ENCODE data around the gene EMILIN2. TPM values are rescaled to one million over a fixed set of nuclear protein-coding genes. Genes with fewer than 3 reads are reported as not detected.

EMILIN2 gene
- total and polyA plus RNA-seq, 4 donors: 0.58 to 4.6 (median 1.8) TPM

GRCh38 chr18:2824865-2825264, 21.9 kb upstream of the EMILIN2 start:
- H3K27me3 ChIP-seq (ENCODE audit: control insufficient read depth in 4 of 4, insufficient read depth in 4 of 4, low read length in 3 of 4): no peaks in the 10 kb centered on the region
- H3K27ac ChIP-seq (ENCODE audit: low read depth in 1 of 2, low read length in 2 of 2): no peak overlapping the region
- TF ChIP-seq SP1 (IDR thresholded peaks at IDR 0.05): no peak
- no peak for TF ChIP-seq HNF4G (IDR thresholded peaks at IDR 0.05)
- no peak for TF ChIP-seq YY1 (IDR thresholded peaks at IDR 0.05)
- no peak for TF ChIP-seq CTCF (IDR thresholded peaks at IDR 0.05; ENCODE audit: low read depth, low read length, missing input control)
- no peak for TF ChIP-seq TAF1 (conservative IDR thresholded peaks at IDR 0.05)
- TF ChIP-seq JUND (IDR thresholded peaks at IDR 0.05): no peak
- no peak for TF ChIP-seq ATF3 (IDR thresholded peaks at IDR 0.05)
- TF ChIP-seq HNF4A (conservative IDR thresholded peaks at IDR 0.05): no peak
- no peak for TF ChIP-seq EGR1 (IDR thresholded peaks at IDR 0.05; ENCODE audit: low read depth in 2 of 2)
- no peak for TF ChIP-seq FOXA1 (IDR thresholded peaks at IDR 0.05)
- TF ChIP-seq FOXA2 (IDR thresholded peaks at IDR 0.05): no peak
- no peak for TF ChIP-seq RAD21 (IDR thresholded peaks at IDR 0.05)
- WGBS: 87% methylated on average over 5 of the region's 5 CpGs
- H3K36me3 ChIP-seq (ENCODE audit: control insufficient read depth in 4 of 4, insufficient read depth in 3 of 4, low read depth in 1 of 4, low read length in 3 of 4): no peaks in the 10 kb centered on the region
- no peaks in the 10 kb centered on the region for H3K4me1 ChIP-seq (ENCODE audit: control insufficient read depth in 4 of 4, insufficient read depth in 4 of 4, low read length in 3 of 4)
- H3K9me3 ChIP-seq (ENCODE audit: control insufficient read depth in 4 of 4, low read length in 3 of 4): no peaks in the 10 kb centered on the region
- H3K9ac ChIP-seq (ENCODE audit: low read depth in 1 of 2, low read length in 2 of 2): no peak overlapping the region
- no peak for DNase-seq (ENCODE audit: low spot score)
- no peak overlapping the region for H3K4me3 ChIP-seq (ENCODE audit: low read depth in 1 of 3, low read length in 3 of 3)

GRCh38 chr18:2825613-2826175, 21.1 kb upstream of the EMILIN2 start:
- no peak for TF ChIP-seq FOXA1 (IDR thresholded peaks at IDR 0.05)
- TF ChIP-seq GABPA (IDR thresholded peaks at IDR 0.05 in 1 of 2, conservative IDR thresholded peaks at IDR 0.05 in 1 of 2): no peak
- TF ChIP-seq YY1 (IDR thresholded peaks at IDR 0.05): no peak
- H3K4me3 ChIP-seq (ENCODE audit: low read depth in 1 of 3, low read length in 3 of 3): no peak overlapping the region
- H3K9ac ChIP-seq (ENCODE audit: low read depth in 1 of 2, low read length in 2 of 2): no peak overlapping the region
- H3K27ac ChIP-seq (ENCODE audit: low read depth in 1 of 2, low read length in 2 of 2): no peak overlapping the region
- H3K36me3 ChIP-seq (ENCODE audit: control insufficient read depth in 4 of 4, insufficient read depth in 3 of 4, low read depth in 1 of 4, low read length in 3 of 4): no peaks in the 10 kb centered on the region
- no peaks in the 10 kb centered on the region for H3K27me3 ChIP-seq (ENCODE audit: control insufficient read depth in 4 of 4, insufficient read depth in 4 of 4, low read length in 3 of 4)
- DNase-seq (ENCODE audit: low spot score): no peak
- no peaks in the 10 kb centered on the region for H3K4me1 ChIP-seq (ENCODE audit: control insufficient read depth in 4 of 4, insufficient read depth in 4 of 4, low read length in 3 of 4)
- H3K9me3 ChIP-seq (ENCODE audit: control insufficient read depth in 4 of 4, low read length in 3 of 4): no peaks in the 10 kb centered on the region
- 83% methylated on average over 3 of the region's 3 CpGs for WGBS

GRCh38 chr18:2826581-2826980, 20.2 kb upstream of the EMILIN2 start:
- Histone ChIP-seq H3K9ac (ENCODE audit: low read depth in 1 of 2, low read length in 2 of 2) (no peak overlapping the region), H3K4me3 (ENCODE audit: low read depth in 1 of 3, low read length in 3 of 3) (no peak overlapping the region), H3K27me3 (ENCODE audit: control insufficient read depth in 4 of 4, insufficient read depth in 4 of 4, low read length in 3 of 4) (no peaks in the 10 kb centered on the region), H3K27ac (ENCODE audit: low read depth in 1 of 2, low read length in 2 of 2) (peak overlapping the region; percentile 29 to 46), H3K36me3 (ENCODE audit: control insufficient read depth in 4 of 4, insufficient read depth in 3 of 4, low read depth in 1 of 4, low read length in 3 of 4) (no peaks in the 10 kb centered on the region), H3K4me1 (ENCODE audit: control insufficient read depth in 4 of 4, insufficient read depth in 4 of 4, low read length in 3 of 4) (no peaks in the 10 kb centered on the region), H3K9me3 (ENCODE audit: control insufficient read depth in 4 of 4, low read length in 3 of 4) (no peaks in the 10 kb centered on the region)
- TF ChIP-seq SP1 (IDR thresholded peaks at IDR 0.05) (peak; percentile 32), NR2F2 (IDR thresholded peaks at IDR 0.05) (peak; percentile 81), FOXA1 (IDR thresholded peaks at IDR 0.05) (no peak), RXRA (IDR thresholded peaks at IDR 0.05) (peak; percentile 36 to 39), HNF4G (IDR thresholded peaks at IDR 0.05) (no peak)
- DNase-seq (ENCODE audit: low spot score): no peak
- 69% methylated on average over 10 of the region's 10 CpGs for WGBS
